ENCODE measurements around the gene ZYX.

DNA sequence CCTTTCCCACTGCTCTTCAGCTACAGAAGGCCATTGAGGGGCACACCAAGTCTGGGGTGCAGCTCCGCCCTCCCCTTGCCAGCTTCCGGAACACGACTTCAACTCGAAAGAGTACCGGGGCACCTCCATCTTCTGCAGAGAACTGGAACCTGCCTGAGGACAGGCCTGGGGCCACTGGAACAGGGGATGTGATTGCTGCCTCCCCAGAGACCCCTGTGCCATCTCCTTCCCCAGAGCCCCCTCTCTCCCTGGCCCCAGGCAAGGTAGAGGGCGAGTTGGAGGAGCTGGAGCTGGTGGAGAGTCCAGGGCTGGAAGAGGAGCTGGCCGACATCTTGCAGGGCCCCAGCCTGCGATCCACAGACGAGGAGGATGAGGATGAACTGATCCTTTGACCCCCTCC is 29.6 kb upstream of the ZYX start:
- TF ChIP-seq, protein P1, sequence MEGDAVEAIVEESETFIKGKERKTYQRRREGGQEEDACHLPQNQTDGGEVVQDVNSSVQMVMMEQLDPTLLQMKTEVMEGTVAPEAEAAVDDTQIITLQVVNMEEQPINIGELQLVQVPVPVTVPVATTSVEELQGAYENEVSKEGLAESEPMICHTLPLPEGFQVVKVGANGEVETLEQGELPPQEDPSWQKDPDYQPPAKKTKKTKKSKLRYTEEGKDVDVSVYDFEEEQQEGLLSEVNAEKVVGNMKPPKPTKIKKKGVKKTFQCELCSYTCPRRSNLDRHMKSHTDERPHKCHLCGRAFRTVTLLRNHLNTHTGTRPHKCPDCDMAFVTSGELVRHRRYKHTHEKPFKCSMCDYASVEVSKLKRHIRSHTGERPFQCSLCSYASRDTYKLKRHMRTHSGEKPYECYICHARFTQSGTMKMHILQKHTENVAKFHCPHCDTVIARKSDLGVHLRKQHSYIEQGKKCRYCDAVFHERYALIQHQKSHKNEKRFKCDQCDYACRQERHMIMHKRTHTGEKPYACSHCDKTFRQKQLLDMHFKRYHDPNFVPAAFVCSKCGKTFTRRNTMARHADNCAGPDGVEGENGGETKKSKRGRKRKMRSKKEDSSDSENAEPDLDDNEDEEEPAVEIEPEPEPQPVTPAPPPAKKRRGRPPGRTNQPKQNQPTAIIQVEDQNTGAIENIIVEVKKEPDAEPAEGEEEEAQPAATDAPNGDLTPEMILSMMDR (IDR thresholded peaks at IDR 0.05; ENCODE audit: insufficient read depth, low read length) = no peak
- TF ChIP-seq, protein P2, sequence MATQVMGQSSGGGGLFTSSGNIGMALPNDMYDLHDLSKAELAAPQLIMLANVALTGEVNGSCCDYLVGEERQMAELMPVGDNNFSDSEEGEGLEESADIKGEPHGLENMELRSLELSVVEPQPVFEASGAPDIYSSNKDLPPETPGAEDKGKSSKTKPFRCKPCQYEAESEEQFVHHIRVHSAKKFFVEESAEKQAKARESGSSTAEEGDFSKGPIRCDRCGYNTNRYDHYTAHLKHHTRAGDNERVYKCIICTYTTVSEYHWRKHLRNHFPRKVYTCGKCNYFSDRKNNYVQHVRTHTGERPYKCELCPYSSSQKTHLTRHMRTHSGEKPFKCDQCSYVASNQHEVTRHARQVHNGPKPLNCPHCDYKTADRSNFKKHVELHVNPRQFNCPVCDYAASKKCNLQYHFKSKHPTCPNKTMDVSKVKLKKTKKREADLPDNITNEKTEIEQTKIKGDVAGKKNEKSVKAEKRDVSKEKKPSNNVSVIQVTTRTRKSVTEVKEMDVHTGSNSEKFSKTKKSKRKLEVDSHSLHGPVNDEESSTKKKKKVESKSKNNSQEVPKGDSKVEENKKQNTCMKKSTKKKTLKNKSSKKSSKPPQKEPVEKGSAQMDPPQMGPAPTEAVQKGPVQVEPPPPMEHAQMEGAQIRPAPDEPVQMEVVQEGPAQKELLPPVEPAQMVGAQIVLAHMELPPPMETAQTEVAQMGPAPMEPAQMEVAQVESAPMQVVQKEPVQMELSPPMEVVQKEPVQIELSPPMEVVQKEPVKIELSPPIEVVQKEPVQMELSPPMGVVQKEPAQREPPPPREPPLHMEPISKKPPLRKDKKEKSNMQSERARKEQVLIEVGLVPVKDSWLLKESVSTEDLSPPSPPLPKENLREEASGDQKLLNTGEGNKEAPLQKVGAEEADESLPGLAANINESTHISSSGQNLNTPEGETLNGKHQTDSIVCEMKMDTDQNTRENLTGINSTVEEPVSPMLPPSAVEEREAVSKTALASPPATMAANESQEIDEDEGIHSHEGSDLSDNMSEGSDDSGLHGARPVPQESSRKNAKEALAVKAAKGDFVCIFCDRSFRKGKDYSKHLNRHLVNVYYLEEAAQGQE (IDR thresholded peaks at IDR 0.05; ENCODE audit: insufficient replicate concordance, low read depth) = no peak
- TF ChIP-seq POLR2AphosphoS5 (IDR thresholded peaks at IDR 0.05; ENCODE audit: low read depth) = no peak
